IgD-negative memory B cell (primary cell): Measurements from ENCODE around the gene POLE4. TPM values are rescaled to one million over a fixed set of nuclear protein-coding genes. Genes with fewer than 3 reads are reported as not detected.

ENCODE experiments used
- H3K27ac Mint-ChIP-seq, 3 donors: one replicate each; pipeline ENCODE4 v1.8.0; 2020 to 2022; ENCODE audit warnings: mild to moderate bottlenecking in 3 of 3, mixed read lengths in 3 of 3, moderate library complexity in 1 of 3
- H3K27me3 Mint-ChIP-seq: one replicate; pipeline ENCODE4 v1.8.0; 2021; ENCODE audit warnings: mixed read lengths
- H3K36me3 Mint-ChIP-seq: one replicate; pipeline ENCODE4 v1.8.0; 2020; ENCODE audit warnings: mild to moderate bottlenecking, mixed read lengths
- H3K4me1 Mint-ChIP-seq, 3 donors: one replicate each; pipeline ENCODE4 v1.8.0; 2020 to 2022; ENCODE audit warnings: mixed read lengths in 3 of 3, mild to moderate bottlenecking in 1 of 3
- H3K4me3 Mint-ChIP-seq, 4 donors: one replicate each; pipeline ENCODE4 v1.8.0; 2020 to 2022; ENCODE audit warnings: mild to moderate bottlenecking in 4 of 4, mixed read lengths in 4 of 4, moderate library complexity in 3 of 4
- H3K9me3 Mint-ChIP-seq, 3 donors: one replicate each; pipeline ENCODE4 v1.8.0; 2020 to 2021; ENCODE audit warnings: mixed read lengths in 3 of 3, mild to moderate bottlenecking in 1 of 3
- polyA plus RNA-seq: library from polyadenylated mRNA; unstranded; fragments of 300-500 nt; fragmentation: Illumina TruSeq; gene quantifications from one replicate; pipeline ENCODE4 v1.2.3, GENCODE V29; 2021

The POLE4 gene
- polyA plus RNA-seq, 1 donor from 2014 or later: 181 TPM

DNA sequence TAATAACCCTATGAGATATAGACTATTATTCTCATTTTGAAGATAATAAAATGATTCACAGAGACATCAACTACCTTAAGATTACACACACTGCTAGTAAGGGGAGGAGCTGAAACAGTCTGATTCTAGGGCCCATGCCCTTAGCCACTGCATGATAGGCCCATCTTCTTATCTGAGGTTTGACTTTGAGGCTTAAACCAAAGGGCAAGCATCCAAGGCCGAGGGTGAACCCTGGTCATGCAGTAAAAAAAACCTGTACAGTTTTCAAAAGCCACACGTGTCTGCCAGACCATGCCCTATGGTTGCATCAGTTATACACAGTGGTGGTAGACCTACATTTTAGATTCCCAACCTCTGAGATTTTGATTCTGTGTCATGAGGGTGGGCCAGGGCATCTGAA, 44.8 kb downstream of the POLE4 start:
- Mint-ChIP-seq H3K36me3 (peaks cover 8% of the 10 kb centered on the region), H3K4me3 (no peak overlapping the region), H3K27me3 (no peaks in the 10 kb centered on the region), H3K4me1 (no peaks in the 10 kb centered on the region), H3K27ac (no peak overlapping the region), H3K9me3 (peaks cover 0 to 7% (median 6%) of the 10 kb centered on the region in 3 donors)

GRCh38 chr2:75003773-75004172, 45.3 kb downstream of the POLE4 start:
- peaks cover 8% of the 10 kb centered on the region for H3K36me3 Mint-ChIP-seq
- peaks cover 0 to 7% (median 6%) of the 10 kb centered on the region in 3 donors for H3K9me3 Mint-ChIP-seq
- no peaks in the 10 kb centered on the region for H3K4me1 Mint-ChIP-seq
- H3K4me3 Mint-ChIP-seq: no peak overlapping the region
- no peak overlapping the region for H3K27ac Mint-ChIP-seq
- no peaks in the 10 kb centered on the region for H3K27me3 Mint-ChIP-seq

DNA sequence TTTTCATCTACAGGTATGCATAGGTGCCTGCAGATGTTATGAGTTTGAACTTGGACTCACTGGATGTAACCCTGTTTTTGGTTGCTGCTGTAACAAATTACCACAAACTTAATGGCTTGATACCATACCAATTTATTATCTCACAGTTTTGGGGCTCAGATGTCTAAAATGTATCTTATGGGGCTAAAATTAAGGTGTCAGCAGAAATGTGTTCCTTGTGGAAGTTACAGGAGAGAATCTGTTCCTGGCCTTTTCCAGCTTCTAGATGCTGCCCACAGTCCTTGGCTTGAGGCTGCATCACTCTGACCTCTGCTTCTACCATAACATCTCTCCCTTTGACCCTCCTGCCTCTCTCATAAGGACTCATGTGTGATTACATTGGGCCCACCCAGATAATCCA, 47.6 kb downstream of the POLE4 start:
- peaks cover 0 to 7% (median 6%) of the 10 kb centered on the region in 3 donors for H3K9me3 Mint-ChIP-seq
- no peaks in the 10 kb centered on the region for H3K4me1 Mint-ChIP-seq
- H3K36me3 Mint-ChIP-seq: peaks cover 8% of the 10 kb centered on the region
- H3K27me3 Mint-ChIP-seq: no peaks in the 10 kb centered on the region
- no peak overlapping the region for H3K27ac Mint-ChIP-seq
- no peak overlapping the region for H3K4me3 Mint-ChIP-seq

- H3K27ac Mint-ChIP-seq: no peak overlapping the region
- peaks cover under 1 to 7% (median 6%) of the 10 kb centered on the region in 3 donors for H3K9me3 Mint-ChIP-seq
- no peak overlapping the region for H3K4me3 Mint-ChIP-seq
- no peaks in the 10 kb centered on the region for H3K4me1 Mint-ChIP-seq
- H3K27me3 Mint-ChIP-seq: no peaks in the 10 kb centered on the region
- peaks cover 8% of the 10 kb centered on the region for H3K36me3 Mint-ChIP-seq
Measured at GRCh38 chr2:75007061-75007460, 48.6 kb downstream of the POLE4 start.

DNA sequence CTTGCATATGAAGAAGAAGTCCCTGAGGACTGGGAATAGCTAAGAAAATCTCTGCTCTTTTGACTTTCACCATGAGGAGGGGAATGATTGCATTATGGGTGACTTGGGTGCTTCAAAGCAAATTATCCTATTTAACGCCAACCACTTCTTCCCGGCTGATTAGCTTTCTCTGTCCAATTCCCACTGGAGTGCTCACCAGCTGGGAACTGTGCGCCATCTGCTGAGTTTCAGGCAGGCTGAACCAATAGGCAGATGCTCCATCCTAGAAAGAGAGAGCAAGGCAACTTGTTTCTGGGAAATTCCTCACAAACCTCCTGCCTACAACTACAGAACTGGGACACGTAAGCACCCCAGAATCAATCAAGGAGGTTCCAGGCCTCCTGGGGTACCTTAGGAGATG, 49.4 kb downstream of the POLE4 start:
- peaks cover 8% of the 10 kb centered on the region for H3K36me3 Mint-ChIP-seq
- no peaks in the 10 kb centered on the region for H3K4me1 Mint-ChIP-seq
- H3K9me3 Mint-ChIP-seq: peaks cover 5 to 7% (median 6%) of the 10 kb centered on the region in 3 donors
- no peak overlapping the region for H3K27ac Mint-ChIP-seq
- no peak overlapping the region for H3K4me3 Mint-ChIP-seq
- no peaks in the 10 kb centered on the region for H3K27me3 Mint-ChIP-seq

DNA sequence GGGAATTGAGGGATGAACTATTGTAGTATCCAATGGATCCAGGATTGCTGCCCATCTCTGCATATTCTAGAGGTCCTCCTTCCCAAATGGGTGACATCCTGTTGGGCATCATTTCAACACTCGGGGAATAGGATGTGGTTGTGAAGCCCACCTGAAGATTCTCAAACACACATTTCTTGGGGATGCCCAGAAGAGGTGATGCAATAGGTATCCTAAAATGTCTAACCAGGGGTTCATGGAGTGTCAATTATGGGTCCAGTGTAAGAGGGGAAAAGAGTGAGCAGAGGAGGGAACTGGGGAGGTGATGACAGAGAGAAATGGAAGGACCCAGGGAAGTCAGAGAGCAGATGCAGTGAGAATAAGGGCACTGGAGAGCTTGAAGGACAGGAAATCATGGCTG, 52.1 kb downstream of the POLE4 start:
- Mint-ChIP-seq H3K9me3 (peaks cover 5 to 16% (median 7%) of the 10 kb centered on the region in 3 donors), H3K4me3 (no peak overlapping the region)

GRCh38 chr2:75012080-75012479, 53.6 kb downstream of the POLE4 start:
- Mint-ChIP-seq H3K4me1 (no peaks in the 10 kb centered on the region), H3K9me3 (peaks cover 0 to 12% (median 7%) of the 10 kb centered on the region in 3 donors), H3K36me3 (peaks cover 6% of the 10 kb centered on the region), H3K27ac (no peak overlapping the region), H3K4me3 (peak overlapping the region in 1 of 4 donors; percentile 14), H3K27me3 (no peaks in the 10 kb centered on the region)

More for the DNA sequence above, 52.1 kb downstream of the POLE4 start:
- H3K27me3 Mint-ChIP-seq: no peaks in the 10 kb centered on the region
- peaks cover 12% of the 10 kb centered on the region for H3K36me3 Mint-ChIP-seq
- H3K4me1 Mint-ChIP-seq: no peaks in the 10 kb centered on the region
- peak overlapping the region in 1 of 3 donors; percentile 7 for H3K27ac Mint-ChIP-seq

DNA sequence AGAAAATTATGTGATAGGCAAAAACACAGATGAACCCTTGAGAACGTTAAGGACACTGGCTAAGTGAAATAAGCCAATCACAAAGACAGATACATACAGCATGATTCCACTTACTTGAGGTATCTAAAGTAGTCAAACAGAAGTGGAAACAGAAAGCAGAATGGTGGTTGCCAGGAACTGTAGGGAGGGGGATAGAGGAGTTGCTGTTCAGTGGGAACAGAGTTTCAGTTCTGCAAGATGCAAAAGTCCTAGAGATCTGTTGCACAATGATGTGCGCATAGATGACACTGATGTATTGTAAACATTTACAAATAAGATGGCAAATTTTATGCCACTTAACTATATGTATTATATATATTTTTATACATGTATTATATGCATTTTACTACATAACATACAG, 59.7 kb downstream of the POLE4 start:
- H3K27me3 Mint-ChIP-seq: no peaks in the 10 kb centered on the region
- H3K36me3 Mint-ChIP-seq: peaks cover 4% of the 10 kb centered on the region
- H3K27ac Mint-ChIP-seq: no peak overlapping the region
- H3K4me1 Mint-ChIP-seq: no peaks in the 10 kb centered on the region
- H3K9me3 Mint-ChIP-seq: peaks cover 0 to 17% (median 2%) of the 10 kb centered on the region in 3 donors
- H3K4me3 Mint-ChIP-seq: no peak overlapping the region

Other genes with a start within 250 kb of the POLE4 start
- 4.3 TPM for gene HK2, start 124.5 kb upstream of the POLE4 start, polyA plus RNA-seq
- not detected for gene TACR1, start 240.9 kb downstream of the POLE4 start, polyA plus RNA-seq